Measurements from ENCODE around the gene RDM1.

DNA sequence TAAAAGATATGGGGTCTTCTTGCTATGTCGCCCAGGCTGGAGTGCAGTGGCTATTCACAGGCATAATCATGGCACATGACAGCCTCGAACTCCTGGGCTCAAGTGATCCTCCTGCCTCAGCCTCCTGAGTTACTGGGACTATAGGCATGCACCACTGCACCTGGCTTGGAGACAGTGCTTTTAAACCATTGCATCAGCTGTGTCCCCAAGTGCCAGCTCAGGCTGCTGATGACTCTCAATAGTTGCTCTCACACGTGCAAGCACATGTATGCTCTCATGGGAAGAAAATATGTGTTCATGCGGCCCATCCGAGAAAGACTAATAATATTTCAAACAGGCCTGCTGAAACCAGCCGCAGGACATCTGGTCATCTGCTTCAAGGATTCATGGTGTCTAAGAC is 42.0 kb upstream of the RDM1 start:
- TF ChIP-seq POLR2AphosphoS5 (IDR thresholded peaks at IDR 0.05) (no peak), EP300 (IDR thresholded peaks at IDR 0.05) (no peak), POLR2A (IDR thresholded peaks at IDR 0.05) (no peak)
- TF ChIP-seq, protein P1, sequence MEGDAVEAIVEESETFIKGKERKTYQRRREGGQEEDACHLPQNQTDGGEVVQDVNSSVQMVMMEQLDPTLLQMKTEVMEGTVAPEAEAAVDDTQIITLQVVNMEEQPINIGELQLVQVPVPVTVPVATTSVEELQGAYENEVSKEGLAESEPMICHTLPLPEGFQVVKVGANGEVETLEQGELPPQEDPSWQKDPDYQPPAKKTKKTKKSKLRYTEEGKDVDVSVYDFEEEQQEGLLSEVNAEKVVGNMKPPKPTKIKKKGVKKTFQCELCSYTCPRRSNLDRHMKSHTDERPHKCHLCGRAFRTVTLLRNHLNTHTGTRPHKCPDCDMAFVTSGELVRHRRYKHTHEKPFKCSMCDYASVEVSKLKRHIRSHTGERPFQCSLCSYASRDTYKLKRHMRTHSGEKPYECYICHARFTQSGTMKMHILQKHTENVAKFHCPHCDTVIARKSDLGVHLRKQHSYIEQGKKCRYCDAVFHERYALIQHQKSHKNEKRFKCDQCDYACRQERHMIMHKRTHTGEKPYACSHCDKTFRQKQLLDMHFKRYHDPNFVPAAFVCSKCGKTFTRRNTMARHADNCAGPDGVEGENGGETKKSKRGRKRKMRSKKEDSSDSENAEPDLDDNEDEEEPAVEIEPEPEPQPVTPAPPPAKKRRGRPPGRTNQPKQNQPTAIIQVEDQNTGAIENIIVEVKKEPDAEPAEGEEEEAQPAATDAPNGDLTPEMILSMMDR (IDR thresholded peaks at IDR 0.05) = no peak

Data from stomach (tissue), 4 donors.